RWPE1 (cell line): ENCODE data around the gene ACBD3.

Source experiments
- CTCF ChIA-PET: fragments of 350-600 bp; sonication (Branson Sonifier 250); formaldehyde crosslinking; extraction: SDS; loops from one replicate; lab custom pipeline; 2021; lab: Yijun Ruan, JAX
- POLR2A ChIA-PET: fragments of 400-600 bp; formaldehyde crosslinking; extraction: SDS; loops from one replicate; lab custom pipeline; 2020; ENCODE audit warnings: antibody characterized with exemption; ENCODE audit not compliant: low non-redundant PET; lab: Yijun Ruan, JAX
- DNase-seq: peaks from one replicate; pipeline ENCODE4 v3.0.0; 2012; ENCODE audit warnings: low spot score
- H3K27ac ChIP-seq: fragments of 450-650 bp; 2 replicates; pipeline ENCODE4 v1.5.1; 2017
- CTCF ChIP-seq: fragments of 450-650 bp; conservative IDR thresholded peaks from 2 replicates; pipeline ENCODE4 v1.5.1; 2017; ENCODE audit warnings: low read depth, mild to moderate bottlenecking

Gene ACBD3

GRCh38 chr1:226126824-226127569, 59.5 kb downstream of the ACBD3 start:
- H3K27ac ChIP-seq = peak overlapping the region; percentile 94
- no peak for TF ChIP-seq CTCF
- CTCF ChIA-PET = interaction anchor here (0.6 to 6.2 kb wide), 3 partner anchors 44 to 71 kb away, joined by 3 to 75 read pairs (median 5); no protein-coding TSS in a partner anchor
- POLR2A ChIA-PET = interaction anchor here (1.9 to 2.2 kb wide), 2 partner anchors 56 to 58 kb away, joined by 16 to 18 read pairs; no protein-coding TSS in a partner anchor
- DNase-seq = peak; percentile 72

GRCh38 chr1:226125831-226126230, 60.7 kb downstream of the ACBD3 start:
- ChIA-PET POLR2A (interaction anchor here (0.7 to 1.9 kb wide), 4 partner anchors 8 to 205 kb away, joined by 3 to 16 read pairs (median 5); no protein-coding TSS in a partner anchor), CTCF (interaction anchor here (0.5 to 6.2 kb wide), 50 partner anchors 8 to 695 kb away, joined by 3 to 75 read pairs (median 5); partner anchors contain the start of genes H3-3A and LIN9)
- H3K27ac ChIP-seq = peak overlapping the region; percentile 56
- no peak for TF ChIP-seq CTCF
- no peak for DNase-seq

- DNase-seq = peak; percentile 88
- POLR2A ChIA-PET = interaction anchor here (0.8 to 1.9 kb wide), 3 partner anchors 9 to 73 kb away, joined by 3 to 16 read pairs (median 3); no protein-coding TSS in a partner anchor
- H3K27ac ChIP-seq = peak overlapping the region; percentile 56
- CTCF ChIA-PET = interaction anchor here (0.5 to 6.2 kb wide), 55 partner anchors 9 to 727 kb away, joined by 3 to 75 read pairs (median 5); partner anchors contain the start of genes H3-3A and LIN9
- peak; percentile 94 for TF ChIP-seq CTCF
These were observed 61.4 kb downstream of the ACBD3 start for GRCh38 chr1:226125097-226125630.

- TF ChIP-seq CTCF = no peak
- POLR2A ChIA-PET = interaction anchor here (0.6 to 1.6 kb wide), 7 partner anchors 12 to 693 kb away, joined by 3 to 7 read pairs (median 5); partner anchors contain the start of gene H3-3A
- peak; percentile 54 for DNase-seq
- CTCF ChIA-PET = interaction anchor here (0.6 to 6.2 kb wide), 18 partner anchors 10 to 185 kb away, joined by 3 to 75 read pairs (median 8); partner anchors contain the start of gene LIN9
- H3K27ac ChIP-seq = peak overlapping the region; percentile 94
These were observed 62.7 kb downstream of the ACBD3 start for GRCh38 chr1:226123591-226124471.

- H3K27ac ChIP-seq = peak overlapping the region; percentile 94
- POLR2A ChIA-PET = interaction anchor here (0.6 to 1.6 kb wide), 4 partner anchors 12 to 693 kb away, joined by 3 to 7 read pairs (median 4); partner anchors contain the start of gene H3-3A
- CTCF ChIA-PET = interaction anchor here (0.6 to 6.2 kb wide), 8 partner anchors 13 to 77 kb away, joined by 4 to 75 read pairs (median 22); no protein-coding TSS in a partner anchor
- no peak for DNase-seq
- TF ChIP-seq CTCF = no peak
These were observed 63.4 kb downstream of the ACBD3 start for GRCh38 chr1:226123212-226123560.
